Upper lobe of left lung (tissue), 4 donors: ENCODE measurements around the gene E2F4.

Source experiments
- EP300 ChIP-seq, 4 donors: sonication (generic); formaldehyde crosslinking; IDR thresholded peaks; one replicate each; pipeline ENCODE4 v1.5.1; 2017; ENCODE audit warnings: antibody characterized with exemption in 4 of 4, control low read depth in 2 of 4
- POLR2A ChIP-seq, 4 donors: fragments of 450-650 bp; IDR thresholded peaks; one replicate each; pipeline ENCODE4 v1.5.1; 2016 to 2017; ENCODE audit warnings: antibody characterized with exemption in 4 of 4, mild to moderate bottlenecking in 2 of 4
- POLR2AphosphoS5 ChIP-seq, 2 donors: sonication (generic); formaldehyde crosslinking; IDR thresholded peaks; one replicate each; pipeline ENCODE4 v1.5.1; 2017; ENCODE audit warnings: antibody characterized with exemption in 2 of 2
- TF ChIP-seq, protein P1 (sequence below), 6 experiments: fragments of 450-650 bp in 4 of 6; fragments of 200-600 bp in 2 of 6; sonication (generic) in 2 of 6; IDR thresholded peaks; one replicate each; pipeline ENCODE4 v1.5.1; 2016 to 2019; ENCODE audit warnings: antibody characterized with exemption in 6 of 6

GRCh38 chr16:67188323-67188722 is 3.6 kb upstream of the E2F4 start:
- TF ChIP-seq POLR2A (IDR thresholded peaks at IDR 0.05) (no peak), EP300 (IDR thresholded peaks at IDR 0.05) (no peak), POLR2AphosphoS5 (IDR thresholded peaks at IDR 0.05) (no peak)
- TF ChIP-seq, protein P1, sequence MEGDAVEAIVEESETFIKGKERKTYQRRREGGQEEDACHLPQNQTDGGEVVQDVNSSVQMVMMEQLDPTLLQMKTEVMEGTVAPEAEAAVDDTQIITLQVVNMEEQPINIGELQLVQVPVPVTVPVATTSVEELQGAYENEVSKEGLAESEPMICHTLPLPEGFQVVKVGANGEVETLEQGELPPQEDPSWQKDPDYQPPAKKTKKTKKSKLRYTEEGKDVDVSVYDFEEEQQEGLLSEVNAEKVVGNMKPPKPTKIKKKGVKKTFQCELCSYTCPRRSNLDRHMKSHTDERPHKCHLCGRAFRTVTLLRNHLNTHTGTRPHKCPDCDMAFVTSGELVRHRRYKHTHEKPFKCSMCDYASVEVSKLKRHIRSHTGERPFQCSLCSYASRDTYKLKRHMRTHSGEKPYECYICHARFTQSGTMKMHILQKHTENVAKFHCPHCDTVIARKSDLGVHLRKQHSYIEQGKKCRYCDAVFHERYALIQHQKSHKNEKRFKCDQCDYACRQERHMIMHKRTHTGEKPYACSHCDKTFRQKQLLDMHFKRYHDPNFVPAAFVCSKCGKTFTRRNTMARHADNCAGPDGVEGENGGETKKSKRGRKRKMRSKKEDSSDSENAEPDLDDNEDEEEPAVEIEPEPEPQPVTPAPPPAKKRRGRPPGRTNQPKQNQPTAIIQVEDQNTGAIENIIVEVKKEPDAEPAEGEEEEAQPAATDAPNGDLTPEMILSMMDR (IDR thresholded peaks at IDR 0.05), result no peak
